Loucy (cell line): ENCODE data around the gene TBCD.

Experiments used
- H2AFZ ChIP-seq: fragments of 200-600 bp; sonication (generic); 2 replicates; pipeline ENCODE4 v1.6.0; 2016; ENCODE audit warnings: antibody characterized with exemption, mild to moderate bottlenecking, low read length, moderate library complexity
- H3F3A ChIP-seq: fragments of 200-600 bp; 2 replicates; pipeline ENCODE4 v1.6.0; 2016; ENCODE audit warnings: antibody characterized with exemption, low read depth, mild to moderate bottlenecking
- H3K27me3 ChIP-seq: fragments of 200-600 bp; sonication (generic); 2 replicates; pipeline ENCODE4 v1.6.1; 2014; ENCODE audit warnings: low read length, mild to moderate bottlenecking; ENCODE audit not compliant: insufficient read depth, poor library complexity, severe bottlenecking
- H3K36me3 ChIP-seq: fragments of 200-600 bp; sonication (generic); 2 replicates; pipeline ENCODE4 v1.6.1; 2016; ENCODE audit warnings: low read length; ENCODE audit not compliant: insufficient read depth
- H3K4me1 ChIP-seq: fragments of 200-600 bp; sonication (generic); 2 replicates; pipeline ENCODE4 v1.5.1; 2014; ENCODE audit warnings: low read length, mild to moderate bottlenecking; ENCODE audit not compliant: insufficient read depth, poor library complexity, severe bottlenecking
- H3K4me2 ChIP-seq: fragments of 200-600 bp; sonication (generic); 2 replicates; pipeline ENCODE4 v1.6.0; 2014; ENCODE audit warnings: antibody characterized with exemption, low read length, low read depth, mild to moderate bottlenecking; ENCODE audit not compliant: poor library complexity, severe bottlenecking
- H3K4me3 ChIP-seq: fragments of 200-600 bp; sonication (generic); 2 replicates; pipeline ENCODE4 v1.5.1; 2014; ENCODE audit warnings: low read length, mild to moderate bottlenecking, mixed read lengths; ENCODE audit not compliant: poor library complexity, severe bottlenecking
- H3K79me2 ChIP-seq: fragments of 200-600 bp; sonication (generic); 2 replicates; pipeline ENCODE4 v1.6.1; 2014; ENCODE audit warnings: low read length; ENCODE audit not compliant: insufficient read depth
- H3K9ac ChIP-seq: fragments of 200-600 bp; sonication (generic); 2 replicates; pipeline ENCODE4 v1.6.0; 2014; ENCODE audit warnings: mild to moderate bottlenecking, low read depth, low read length, moderate library complexity; ENCODE audit not compliant: poor library complexity, severe bottlenecking
- H3K9me2 ChIP-seq: fragments of 200-600 bp; sonication (generic); replicated peaks from 2 replicates; pipeline ENCODE4 v1.6.1; 2016; ENCODE audit warnings: low read depth, low read length, mixed read lengths
- H3K9me3 ChIP-seq: fragments of 200-600 bp; sonication (generic); 2 replicates; pipeline ENCODE4 v1.6.1; 2014; ENCODE audit warnings: mild to moderate bottlenecking, antibody characterized with exemption, low read length, low read depth; ENCODE audit not compliant: insufficient read depth
- H4K20me1 ChIP-seq: fragments of 200-600 bp; sonication (generic); 2 replicates; pipeline ENCODE4 v1.6.0; 2014; ENCODE audit warnings: antibody characterized with exemption, low read length, mild to moderate bottlenecking; ENCODE audit not compliant: insufficient read depth, poor library complexity, severe bottlenecking
- EZH2phosphoT487 ChIP-seq: fragments of 200-600 bp; IDR thresholded peaks from 2 replicates; pipeline ENCODE4 v1.6.1; 2018; ENCODE audit warnings: antibody characterized with exemption, mild to moderate bottlenecking, moderate library complexity, borderline replicate concordance
- TF ChIP-seq, protein P1 (sequence below): fragments of 200-600 bp; sonication (generic); conservative IDR thresholded peaks from 2 replicates; pipeline ENCODE4 v1.5.1; 2014; ENCODE audit warnings: mild to moderate bottlenecking, antibody characterized with exemption, low read length

Gene TBCD

DNA sequence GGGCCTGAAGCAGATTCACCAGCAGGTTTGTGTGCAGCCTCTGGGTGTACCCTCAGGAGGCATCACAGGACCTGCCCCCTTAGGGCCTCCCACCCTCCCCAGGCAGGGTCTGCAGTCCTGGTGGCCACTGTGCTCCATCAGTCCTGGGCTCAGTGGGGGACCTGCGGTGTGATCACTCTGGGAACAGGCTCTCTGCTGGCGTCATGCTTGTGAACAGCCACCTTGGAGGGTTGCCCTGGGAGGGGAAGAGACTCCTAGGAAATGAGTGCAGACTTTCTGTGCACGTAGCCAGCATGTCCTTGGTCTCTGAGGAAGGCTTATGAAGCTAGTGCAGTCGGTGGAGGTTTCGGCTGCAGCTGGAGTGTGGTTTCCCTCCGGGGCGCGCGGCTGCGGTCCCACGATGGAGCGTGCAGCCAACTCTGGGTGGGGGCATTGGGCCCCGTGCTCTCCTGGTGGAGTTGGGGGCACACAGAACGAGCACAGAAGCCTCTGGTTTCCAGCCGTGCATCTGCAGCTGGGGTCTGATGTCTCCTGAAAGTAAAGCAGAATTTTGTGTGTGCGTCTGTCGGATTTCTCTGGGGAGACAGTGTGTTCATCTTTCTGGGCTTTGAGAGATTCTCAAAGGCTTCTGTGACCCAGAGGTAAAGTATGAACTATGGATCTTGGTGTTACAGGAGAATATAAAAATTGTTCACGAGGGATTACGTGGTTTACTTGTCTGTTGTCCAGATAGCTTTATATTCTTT lies 156.1 kb downstream of the TBCD start:
- Histone ChIP-seq H3K79me2 (peaks cover 1% of the 10 kb centered on the region; the same call in 1 of the 2 replicates), H4K20me1 (peaks cover 3% of the 10 kb centered on the region), H3K9ac (no peak overlapping the region), H3K9me3 (no peaks in the 10 kb centered on the region), H3K36me3 (peaks cover 83% of the 10 kb centered on the region; the same call in 1 of the 2 replicates), H3K4me2 (no peak overlapping the region), H3K9me2 (no peaks in the 10 kb centered on the region), H3K4me1 (no peaks in the 10 kb centered on the region), H2AFZ (no peak overlapping the region), H3K27me3 (no peaks in the 10 kb centered on the region), H3F3A (no peaks in the 10 kb centered on the region), H3K4me3 (no peak overlapping the region)
- TF ChIP-seq, protein P1, sequence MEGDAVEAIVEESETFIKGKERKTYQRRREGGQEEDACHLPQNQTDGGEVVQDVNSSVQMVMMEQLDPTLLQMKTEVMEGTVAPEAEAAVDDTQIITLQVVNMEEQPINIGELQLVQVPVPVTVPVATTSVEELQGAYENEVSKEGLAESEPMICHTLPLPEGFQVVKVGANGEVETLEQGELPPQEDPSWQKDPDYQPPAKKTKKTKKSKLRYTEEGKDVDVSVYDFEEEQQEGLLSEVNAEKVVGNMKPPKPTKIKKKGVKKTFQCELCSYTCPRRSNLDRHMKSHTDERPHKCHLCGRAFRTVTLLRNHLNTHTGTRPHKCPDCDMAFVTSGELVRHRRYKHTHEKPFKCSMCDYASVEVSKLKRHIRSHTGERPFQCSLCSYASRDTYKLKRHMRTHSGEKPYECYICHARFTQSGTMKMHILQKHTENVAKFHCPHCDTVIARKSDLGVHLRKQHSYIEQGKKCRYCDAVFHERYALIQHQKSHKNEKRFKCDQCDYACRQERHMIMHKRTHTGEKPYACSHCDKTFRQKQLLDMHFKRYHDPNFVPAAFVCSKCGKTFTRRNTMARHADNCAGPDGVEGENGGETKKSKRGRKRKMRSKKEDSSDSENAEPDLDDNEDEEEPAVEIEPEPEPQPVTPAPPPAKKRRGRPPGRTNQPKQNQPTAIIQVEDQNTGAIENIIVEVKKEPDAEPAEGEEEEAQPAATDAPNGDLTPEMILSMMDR: no peak
- TF ChIP-seq EZH2phosphoT487: no peak

DNA sequence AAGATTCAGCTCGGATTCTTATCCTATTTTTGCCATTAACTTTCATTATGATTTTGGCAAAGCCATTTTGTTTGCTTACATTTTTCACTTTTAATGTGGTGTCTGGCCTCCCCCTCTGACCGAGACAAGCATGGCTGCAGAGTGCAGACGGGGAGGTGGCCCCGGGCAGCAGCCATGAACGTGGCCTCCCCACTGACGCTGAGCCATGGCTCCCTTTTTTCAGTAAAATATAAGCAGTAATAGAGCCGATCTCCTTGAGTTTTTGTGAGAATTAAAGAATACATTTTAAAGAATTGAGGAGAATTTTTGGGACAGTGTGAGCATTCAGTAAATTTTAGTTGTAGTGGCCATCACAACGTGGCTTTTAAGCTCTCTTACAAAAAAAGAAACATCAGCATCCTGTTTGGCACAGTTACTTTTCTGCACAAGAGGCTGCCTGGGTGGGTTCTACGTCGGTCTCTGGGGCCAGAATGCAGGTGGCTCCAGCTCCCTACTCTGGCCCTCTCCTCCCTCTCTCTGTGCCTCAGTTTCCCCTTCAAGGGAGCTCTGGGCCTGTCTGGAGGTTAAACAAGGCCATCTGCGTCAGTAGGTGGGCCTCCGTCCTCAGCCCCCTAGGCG lies 156.8 kb downstream of the TBCD start:
- Histone ChIP-seq H3K9ac (no peak overlapping the region), H3K9me3 (no peaks in the 10 kb centered on the region), H4K20me1 (no peaks in the 10 kb centered on the region), H3K9me2 (no peaks in the 10 kb centered on the region), H2AFZ (no peak overlapping the region), H3F3A (no peaks in the 10 kb centered on the region), H3K36me3 (peaks cover 84% of the 10 kb centered on the region; the same call in 1 of the 2 replicates), H3K4me2 (no peak overlapping the region), H3K4me1 (no peaks in the 10 kb centered on the region), H3K79me2 (no peaks in the 10 kb centered on the region), H3K27me3 (no peaks in the 10 kb centered on the region), H3K4me3 (no peak overlapping the region)
- TF ChIP-seq, protein P1: no peak
- TF ChIP-seq EZH2phosphoT487: no peak

DNA sequence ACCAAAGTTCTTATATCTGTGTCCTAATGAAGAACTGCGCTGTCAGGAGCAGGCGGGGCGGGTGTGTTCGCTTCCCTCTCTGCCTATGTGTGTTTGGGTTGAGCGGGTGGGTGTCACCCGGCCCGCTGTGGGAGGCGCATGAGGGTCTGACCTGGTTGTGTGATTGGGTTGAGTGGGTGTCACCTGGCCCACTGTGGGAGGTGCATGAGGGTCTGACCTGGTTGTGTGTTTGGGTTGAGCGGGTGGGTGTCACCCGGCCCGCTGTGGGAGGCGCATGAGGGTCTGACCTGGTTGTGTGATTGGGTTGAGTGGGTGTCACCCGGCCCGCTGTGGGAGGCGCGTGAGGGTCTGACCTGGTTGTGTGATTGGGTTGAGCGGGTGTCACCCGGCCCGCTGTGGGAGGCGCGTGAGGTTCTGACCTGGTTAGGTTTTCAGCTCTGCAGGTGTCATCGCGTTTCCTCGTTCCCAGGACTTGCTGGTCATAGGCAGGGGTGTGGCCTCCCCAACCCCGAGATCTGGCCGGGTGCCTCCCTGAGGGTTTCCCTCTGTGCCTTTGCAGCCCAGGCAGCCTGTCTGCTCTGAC lies 157.5 kb downstream of the TBCD start:
- no peaks in the 10 kb centered on the region for H3K4me1 ChIP-seq
- H3K9me3 ChIP-seq: no peaks in the 10 kb centered on the region
- H3K27me3 ChIP-seq: no peaks in the 10 kb centered on the region
- no peak overlapping the region for H3K4me3 ChIP-seq
- no peaks in the 10 kb centered on the region for H3K9me2 ChIP-seq
- no peak overlapping the region for H3K4me2 ChIP-seq
- no peaks in the 10 kb centered on the region for H3K79me2 ChIP-seq
- H2AFZ ChIP-seq: no peak overlapping the region
- no peaks in the 10 kb centered on the region for H3F3A ChIP-seq
- no peaks in the 10 kb centered on the region for H4K20me1 ChIP-seq
- no peak overlapping the region for H3K9ac ChIP-seq
- peaks cover 88% of the 10 kb centered on the region; the same call in 1 of the 2 replicates for H3K36me3 ChIP-seq
- TF ChIP-seq, protein P1: no peak
- no peak for TF ChIP-seq EZH2phosphoT487
